Stimulated activated CD8-positive, alpha-beta memory T cell treated with anti-CD3 and anti-CD28 coated beads, Interleukin-2, amount 100 ng/mL, for 48 hours (primary cell): Measurements from ENCODE around the gene TMEM203.

Source experiments
- DNase-seq, 2 donors: peaks; one replicate each; pipeline ENCODE4 v3.0.0-alpha.2; 2020; ENCODE audit warnings: low read depth in 2 of 2

Gene TMEM203

DNA sequence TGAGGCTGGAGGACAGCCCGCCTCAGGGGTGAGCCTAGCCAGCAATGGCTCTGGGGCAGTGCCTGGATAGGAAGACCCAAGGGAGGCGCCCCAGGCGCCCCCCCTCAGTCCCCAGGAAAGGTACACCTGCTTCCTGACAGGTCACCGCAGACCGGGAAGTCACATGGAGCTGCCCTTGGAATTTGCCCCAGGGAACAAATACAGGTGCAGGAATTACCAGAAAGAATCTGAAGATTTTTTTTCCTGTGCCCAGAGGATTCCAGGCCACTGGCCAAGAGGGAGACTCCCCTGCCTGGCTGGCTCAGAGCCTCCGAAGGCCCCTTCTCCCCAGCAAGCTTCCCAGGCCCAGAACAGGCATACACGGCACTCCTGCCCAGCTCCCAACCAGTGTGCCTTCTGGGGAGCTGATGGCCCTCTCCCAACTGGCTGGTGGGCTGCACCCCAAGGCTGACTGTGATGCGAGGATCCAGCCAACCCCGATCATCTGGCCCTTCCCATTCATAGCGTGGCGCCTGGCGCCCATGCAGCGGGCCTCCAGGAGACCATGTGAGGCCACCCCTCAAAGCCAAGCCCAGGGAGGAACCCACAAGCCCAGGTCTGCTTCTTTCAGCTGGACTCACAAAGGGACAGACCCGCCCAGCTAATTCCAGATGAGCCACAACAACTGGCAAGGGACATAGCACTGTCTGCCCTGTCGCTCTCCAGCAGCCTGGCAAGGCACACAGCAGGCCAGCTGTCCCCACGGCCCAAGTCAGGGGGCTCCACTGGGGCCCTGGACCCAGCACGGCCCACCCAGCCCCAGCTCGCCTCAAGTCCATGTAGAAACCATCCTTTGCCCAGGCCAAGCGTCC, 7.2 kb downstream of the TMEM203 start:
- DNase-seq = no peak

DNA sequence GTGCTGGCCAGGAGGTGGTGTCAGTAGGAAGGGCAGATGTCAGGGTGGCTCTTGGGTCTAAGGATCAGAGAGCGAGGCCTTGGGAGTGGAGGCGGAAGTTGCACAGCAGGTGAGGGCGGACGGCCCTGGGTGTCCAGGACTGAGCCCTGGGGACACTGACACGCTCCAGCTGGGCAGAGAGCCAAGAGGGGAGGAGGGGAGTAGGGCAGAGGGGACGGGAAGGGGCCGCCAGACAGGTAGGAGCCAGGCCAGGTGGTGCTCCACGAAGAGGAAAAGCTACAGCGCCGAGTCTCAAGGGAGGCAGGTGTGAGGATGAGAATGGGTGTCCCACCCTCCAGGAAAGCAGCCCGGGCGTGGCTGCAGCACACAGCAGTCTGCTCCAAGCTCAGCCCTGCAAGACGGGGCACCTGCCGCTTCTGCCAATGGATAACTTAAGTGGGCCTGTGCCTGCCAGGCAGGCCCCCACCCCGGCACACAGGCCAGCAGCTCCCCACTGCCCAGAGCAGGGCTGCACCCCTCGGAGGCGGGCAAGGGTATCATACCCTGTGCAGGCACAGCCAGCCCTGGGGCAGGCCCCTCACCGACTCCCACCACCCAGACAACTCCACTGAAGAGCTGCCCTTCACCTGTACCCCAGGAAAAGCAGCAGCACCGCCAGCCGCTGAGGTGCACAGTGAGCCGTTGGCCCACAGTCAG, 9.8 kb downstream of the TMEM203 start:
- DNase-seq = no peak

- DNase-seq = no peak
Observed at GRCh38 chr9:137194909-137195308, 10.5 kb downstream of the TMEM203 start.

GRCh38 chr9:137194388-137194787, 11.1 kb downstream of the TMEM203 start:
- no peak for DNase-seq

DNA sequence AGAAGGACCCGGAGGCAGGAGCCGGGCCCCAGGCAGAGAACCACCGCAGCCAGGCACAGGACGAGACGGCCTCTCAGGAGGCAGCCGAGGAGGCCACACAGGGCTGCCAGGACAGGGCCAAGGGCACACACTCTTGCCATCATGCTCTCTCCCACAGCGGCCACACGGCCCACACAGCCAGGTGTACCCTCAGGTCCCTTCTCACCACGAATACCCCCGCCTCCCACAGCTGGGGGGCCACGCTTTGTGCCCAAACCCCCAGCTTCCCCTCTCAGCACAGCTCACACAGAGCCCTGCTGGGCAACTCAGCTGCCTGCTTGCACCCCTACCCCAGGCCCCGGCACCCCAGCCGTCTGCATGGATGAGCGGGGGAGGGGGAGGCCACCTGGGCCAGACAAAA, 11.7 kb downstream of the TMEM203 start:
- no peak for DNase-seq

GRCh38 chr9:137192859-137193258, 12.6 kb downstream of the TMEM203 start:
- no peak for DNase-seq

DNA sequence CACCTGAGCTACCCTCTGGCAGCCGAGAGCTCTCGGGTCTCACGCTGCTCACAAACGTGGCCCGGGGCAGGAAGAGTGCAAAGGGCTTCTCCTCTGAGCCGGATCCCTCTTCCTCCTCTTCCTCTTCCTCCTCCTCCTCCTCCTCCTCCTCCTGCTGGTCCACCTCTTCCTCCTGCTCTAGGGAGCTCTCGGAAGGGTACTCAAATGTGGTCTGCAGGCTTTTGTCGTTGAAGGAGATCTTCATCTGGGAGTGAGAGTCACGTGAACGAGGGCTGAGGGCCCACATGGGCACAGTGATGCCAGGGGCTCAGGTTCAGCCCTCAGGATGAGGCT, 13.0 kb downstream of the TMEM203 start:
- DNase-seq = no peak

GRCh38 chr9:137191691-137192447, 13.6 kb downstream of the TMEM203 start:
- no peak for DNase-seq

DNA sequence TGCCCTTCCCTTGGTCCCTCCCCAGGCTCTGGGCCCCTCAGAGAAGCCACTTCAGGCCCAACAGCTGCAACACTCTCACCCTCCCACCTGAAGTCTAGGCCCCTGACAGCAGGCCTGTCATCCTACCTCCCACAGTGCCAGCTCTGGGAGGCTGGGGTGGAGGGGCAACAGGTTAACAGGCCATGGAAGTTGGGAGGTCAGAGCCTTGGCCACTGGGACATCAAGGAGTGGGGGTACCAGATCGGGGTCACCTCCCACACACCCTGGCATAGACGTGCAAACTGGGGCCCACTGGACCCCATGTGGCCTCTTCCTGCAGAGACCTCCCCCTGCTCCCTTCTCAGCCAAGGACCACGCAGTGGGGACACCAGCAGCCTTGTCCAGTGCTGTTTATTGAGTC, 14.2 kb downstream of the TMEM203 start:
- no peak for DNase-seq

- DNase-seq = no peak
Observed at GRCh38 chr9:137190315-137190856, 15.1 kb downstream of the TMEM203 start.

GRCh38 chr9:137189297-137190295, 15.9 kb downstream of the TMEM203 start:
- DNase-seq = no peak

DNA sequence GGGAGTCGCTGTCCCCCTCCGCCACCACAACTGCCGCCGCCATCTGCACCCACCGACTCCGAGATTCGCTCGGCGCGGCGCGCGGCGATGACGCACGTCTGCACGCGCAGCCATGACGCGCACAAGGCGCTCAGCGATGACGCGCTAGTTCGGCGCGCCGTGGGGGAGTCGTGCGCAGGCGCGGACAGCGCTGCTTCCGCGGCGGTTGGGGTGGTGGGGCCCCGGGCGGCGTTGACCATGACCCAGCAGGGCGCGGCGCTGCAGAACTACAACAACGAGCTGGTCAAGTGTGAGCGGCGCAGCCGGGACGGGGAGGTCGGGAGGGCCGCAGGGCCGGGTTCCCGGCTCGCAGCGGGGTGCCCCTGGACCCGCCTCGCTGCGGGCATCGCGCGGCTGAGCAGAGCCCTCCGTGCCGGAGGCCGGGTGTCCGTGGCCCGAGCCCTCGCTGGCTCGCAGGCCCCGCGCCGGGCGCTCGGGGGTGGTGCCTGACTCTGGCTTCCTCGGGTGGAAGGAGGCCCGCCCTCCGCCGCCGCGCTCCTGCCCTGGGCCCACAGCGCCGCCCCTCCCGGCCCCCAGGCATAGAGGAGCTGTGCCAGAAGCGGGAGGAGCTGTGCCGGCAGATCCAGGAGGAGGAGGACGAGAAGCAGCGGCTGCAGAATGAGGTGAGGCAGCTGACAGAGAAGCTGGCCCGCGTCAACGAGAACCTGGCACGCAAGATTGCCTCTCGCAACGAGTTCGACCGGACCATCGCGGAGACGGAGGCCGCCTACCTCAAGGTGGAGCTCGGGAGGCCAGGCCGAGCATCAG, 16.8 kb downstream of the TMEM203 start, which contains the start of the genes ANAPC2 and SSNA1:
Gene ANAPC2, minus strand, starts transcription at position 71 of the 807 bp plus-strand sequence. Its CDS starts 28 bp downstream, at position 43.
Gene SSNA1, plus strand, starts transcription at position 187 of the 807 bp plus-strand sequence. Its CDS starts 51 bp downstream, at position 238.
- peak; percentile 91 to 95 for DNase-seq

GRCh38 chr9:137188086-137188489, 17.4 kb downstream of the TMEM203 start:
- DNase-seq = no peak

DNA sequence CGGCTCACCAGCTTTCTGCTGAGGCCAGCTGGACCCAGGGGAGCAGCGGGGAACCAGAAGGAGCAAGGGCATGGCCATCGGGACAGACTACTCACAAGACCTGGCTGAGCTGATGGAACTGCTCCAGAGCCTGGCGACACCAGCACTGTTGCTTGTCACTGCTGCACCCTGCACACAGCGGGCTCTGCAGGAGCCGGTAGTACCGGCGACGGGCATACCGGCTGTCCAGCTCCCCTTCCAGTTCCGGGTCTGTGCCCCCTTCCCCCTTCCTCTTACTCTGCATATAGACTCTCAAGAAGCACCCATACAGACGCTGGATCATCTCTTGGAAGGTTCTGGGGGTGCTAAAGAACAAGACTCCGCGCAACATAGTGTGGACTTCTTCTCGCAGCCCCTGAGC, 18.1 kb downstream of the TMEM203 start:
- DNase-seq = no peak

DNA sequence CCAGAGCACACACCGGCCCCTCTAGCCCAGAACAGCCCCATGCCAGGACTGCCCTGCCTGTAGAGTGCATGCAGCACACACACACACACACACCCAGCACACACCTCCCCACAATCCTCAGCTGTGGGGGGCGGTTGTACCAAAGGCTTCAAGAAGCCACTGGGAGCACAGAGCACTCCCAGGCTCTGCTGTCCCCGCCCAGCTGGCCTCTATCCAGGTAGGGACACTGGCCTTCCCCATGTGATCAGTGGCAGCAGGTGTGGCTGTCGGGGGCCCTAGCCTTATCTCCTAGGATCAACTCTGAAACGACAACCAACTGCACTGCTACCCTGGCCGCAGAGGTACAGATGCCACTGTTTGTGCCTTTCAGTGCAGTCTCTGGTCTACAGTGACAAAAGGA, 19.1 kb downstream of the TMEM203 start:
- DNase-seq = no peak

DNA sequence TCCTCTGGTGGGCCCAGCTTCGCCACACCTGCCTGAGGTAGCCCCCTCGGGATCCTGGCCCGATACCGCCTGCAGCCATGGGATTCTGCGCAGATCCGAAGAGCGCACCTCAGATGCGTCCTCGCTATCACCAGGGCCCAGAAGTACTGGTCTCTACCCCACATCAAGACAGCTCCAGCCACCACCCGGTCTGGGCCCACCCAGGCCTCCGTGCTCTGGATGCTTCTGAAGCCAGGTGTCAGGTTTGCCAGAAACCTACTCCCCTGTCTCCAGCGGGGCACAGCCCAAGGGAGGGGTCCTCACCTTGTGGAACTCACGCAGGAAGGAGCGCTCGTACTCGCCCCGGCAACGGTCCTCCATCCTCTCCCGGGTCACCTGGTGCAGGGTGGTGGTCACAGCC, 19.5 kb downstream of the TMEM203 start:
- no peak for DNase-seq

GRCh38 chr9:137184881-137185660, 20.4 kb downstream of the TMEM203 start:
- DNase-seq = no peak

GRCh38 chr9:137183980-137184595, 21.4 kb downstream of the TMEM203 start:
- no peak for DNase-seq

DNA sequence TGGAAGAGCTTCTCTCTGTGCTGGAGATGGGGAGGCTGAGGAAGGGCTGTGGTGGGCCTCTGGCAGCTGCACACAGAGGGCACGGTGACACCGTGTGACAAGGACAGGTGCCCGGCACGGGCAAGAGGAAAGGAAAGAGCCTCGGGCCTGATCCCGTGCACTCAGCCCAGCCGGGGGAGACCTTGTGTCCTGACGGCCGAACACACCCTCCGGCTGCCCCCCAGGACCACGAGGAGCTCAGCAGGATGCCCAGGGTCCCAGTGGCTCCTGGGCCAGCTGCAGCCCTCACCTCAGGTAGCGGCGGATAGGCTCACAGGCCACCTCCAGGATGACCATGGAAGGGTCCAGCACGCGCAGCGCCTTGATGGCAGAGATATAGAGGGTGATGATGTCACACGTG, 22.6 kb downstream of the TMEM203 start:
- DNase-seq = no peak
